HUES64 (cell line): ENCODE results near the gene UMOD.
"Not testable (repeated sequence)": the region's sequence is repeated elsewhere in the genome, so short reads cannot be mapped to it uniquely, and the experiment has no call there.

ENCODE experiments used
- H3K27ac ChIP-seq: 2 replicates; pipeline ENCODE4 v1.7.0; 2013; ENCODE audit warnings: low read depth, low read length, inconsistent platforms
- H3K27me3 ChIP-seq: 2 replicates; pipeline ENCODE4 v1.6.1; 2013; ENCODE audit warnings: mild to moderate bottlenecking, low read length; ENCODE audit not compliant: insufficient read depth
- H3K36me3 ChIP-seq: 2 replicates; pipeline ENCODE4 v1.6.1; 2013; ENCODE audit warnings: mild to moderate bottlenecking, low read length; ENCODE audit not compliant: insufficient read depth
- H3K4me1 ChIP-seq: 2 replicates; pipeline ENCODE4 v1.6.1; 2013; ENCODE audit warnings: mild to moderate bottlenecking, low read length, moderate library complexity; ENCODE audit not compliant: insufficient read depth
- H3K4me3 ChIP-seq: 2 replicates; pipeline ENCODE4 v1.5.1; 2013; ENCODE audit warnings: mild to moderate bottlenecking, low read length, moderate library complexity
- H3K9ac ChIP-seq: 2 replicates; pipeline ENCODE4 v1.6.1; 2013; ENCODE audit warnings: mild to moderate bottlenecking, low read depth, low read length
- H3K9me3 ChIP-seq: 2 replicates; pipeline ENCODE4 v1.6.1; 2013; ENCODE audit warnings: low read depth, low read length; ENCODE audit not compliant: insufficient read depth
- WGBS: fragments of 150-250, 120-280 bp; methylation state at CpG from one replicate; pipeline ENCODE4 v1.1.7; 2013; ENCODE audit warnings: missing lambda C conversion rate; 5-methylcytosine and 5-hydroxymethylcytosine counted together

UMOD gene

DNA sequence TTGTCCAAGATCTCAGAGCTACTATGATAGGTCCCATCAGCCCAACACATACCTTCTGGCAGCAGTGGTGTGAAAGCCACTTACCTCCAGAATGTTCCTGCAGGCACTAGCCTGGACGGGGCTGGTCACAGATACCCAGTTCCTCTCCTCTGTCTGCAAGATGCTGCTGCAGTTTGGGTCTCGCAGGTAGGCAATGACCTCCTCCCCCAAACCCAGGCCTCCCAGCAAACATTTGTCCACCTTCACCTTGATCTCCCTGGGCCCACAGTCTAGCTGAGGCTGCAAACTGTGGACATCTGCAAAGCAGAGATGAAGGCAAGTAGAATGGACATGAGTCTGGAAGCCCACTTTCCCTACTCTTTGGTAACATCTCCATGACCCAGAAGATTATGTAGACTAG, 32.3 kb downstream of the UMOD start:
- Histone ChIP-seq H3K27ac (no peak overlapping the region), H3K9ac (no peak overlapping the region), H3K4me1 (no peaks in the 10 kb centered on the region), H3K4me3 (no peak overlapping the region), H3K27me3 (no peaks in the 10 kb centered on the region), H3K36me3 (no peaks in the 10 kb centered on the region), H3K9me3 (no peaks in the 10 kb centered on the region)
- 85% methylated on average over 2 of the region's 2 CpGs for WGBS

DNA sequence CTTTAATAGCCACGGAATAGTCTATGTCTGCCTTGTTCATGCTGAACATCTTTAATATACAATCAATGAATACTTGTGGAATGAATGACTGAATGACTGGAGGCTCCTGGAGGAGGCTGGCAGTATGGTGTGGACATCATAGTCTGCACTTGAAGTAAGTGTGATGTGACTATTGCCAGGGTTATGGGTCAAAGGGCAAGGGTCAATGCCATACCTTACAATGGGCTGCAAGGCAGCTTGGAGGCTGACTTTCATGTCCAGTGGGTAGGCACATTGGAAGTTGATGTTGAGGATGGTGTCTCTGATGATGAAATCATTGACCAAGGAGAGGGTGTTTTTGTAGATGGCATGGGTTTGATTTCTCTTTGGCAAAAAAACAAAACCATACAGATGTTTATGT, 33.1 kb downstream of the UMOD start:
- Histone ChIP-seq H3K36me3 (no peaks in the 10 kb centered on the region), H3K27me3 (no peaks in the 10 kb centered on the region), H3K9ac (no peak overlapping the region), H3K9me3 (no peaks in the 10 kb centered on the region), H3K4me3 (no peak overlapping the region), H3K4me1 (no peaks in the 10 kb centered on the region), H3K27ac (no peak overlapping the region)
- WGBS, result 67% methylated on average over 1 of the region's 1 CpG

DNA sequence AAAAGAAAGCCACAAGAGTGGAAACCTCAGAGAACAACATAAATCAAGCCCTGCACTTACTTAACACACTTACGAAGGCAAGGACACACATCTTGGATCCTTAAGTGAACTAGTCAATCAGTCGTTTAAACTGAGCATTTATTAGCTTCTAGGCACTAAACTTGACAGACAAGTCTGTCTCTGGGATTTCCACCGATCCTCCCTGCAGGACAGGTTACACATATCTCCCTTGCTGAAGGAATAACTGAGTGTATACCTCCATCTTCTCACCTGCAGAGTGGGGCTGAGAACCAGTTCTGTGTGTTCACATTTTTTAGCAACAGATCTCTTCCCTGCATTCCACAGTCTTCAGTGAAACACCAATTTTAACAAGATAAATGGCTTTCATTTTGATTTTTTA, 34.1 kb downstream of the UMOD start:
- no peaks in the 10 kb centered on the region for H3K36me3 ChIP-seq
- H3K9me3 ChIP-seq, result no peaks in the 10 kb centered on the region
- 86% methylated on average over 3 of the region's 3 CpGs for WGBS
- H3K4me1 ChIP-seq, result no peaks in the 10 kb centered on the region
- no peak overlapping the region for H3K9ac ChIP-seq
- H3K27me3 ChIP-seq, result no peaks in the 10 kb centered on the region
- H3K27ac ChIP-seq, result no peak overlapping the region
- H3K4me3 ChIP-seq, result no peak overlapping the region

DNA sequence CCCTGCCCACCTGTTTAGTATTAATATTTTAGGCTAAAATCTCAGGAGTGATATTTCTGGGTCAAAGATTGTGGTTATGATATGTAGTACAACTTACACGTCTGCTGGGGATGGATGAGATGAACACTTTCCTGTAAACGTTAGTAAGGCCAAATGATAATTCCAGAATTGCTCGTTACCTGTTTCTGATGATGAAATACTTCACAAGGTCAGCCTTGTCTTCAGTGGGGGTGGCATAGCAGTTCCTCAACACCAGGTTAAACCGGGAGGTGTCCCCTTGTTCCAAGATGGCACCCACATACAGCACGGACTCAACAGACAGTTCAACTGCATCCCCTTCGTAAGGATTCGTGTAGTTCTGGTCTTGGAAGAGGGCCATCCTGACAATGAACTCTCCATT, 34.5 kb downstream of the UMOD start:
- no peaks in the 10 kb centered on the region for H3K4me1 ChIP-seq

DNA sequence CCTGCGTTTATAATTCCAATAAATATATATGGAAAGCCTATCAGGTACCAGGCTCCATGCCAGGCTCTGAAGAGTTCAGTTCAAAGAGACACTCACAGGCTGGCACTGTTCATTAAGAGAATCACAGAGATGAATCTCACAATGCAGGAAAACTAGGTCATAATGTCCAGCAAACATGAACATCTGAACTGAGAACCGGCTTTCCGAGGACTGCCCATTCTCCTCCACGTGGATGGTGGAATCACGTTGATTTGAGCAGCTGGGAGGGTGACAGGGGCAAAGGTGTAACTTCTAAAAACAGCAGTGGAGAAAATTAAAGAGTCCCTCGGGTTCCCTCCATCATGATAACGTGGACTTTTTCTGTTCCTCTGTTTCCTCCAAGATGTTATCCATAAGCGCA, 35.4 kb downstream of the UMOD start:
- Histone ChIP-seq H3K4me3 (no peak overlapping the region), H3K27me3 (no peaks in the 10 kb centered on the region), H3K36me3 (no peaks in the 10 kb centered on the region), H3K9ac (no peak overlapping the region), H3K9me3 (no peaks in the 10 kb centered on the region), H3K27ac (no peak overlapping the region), H3K4me1 (no peaks in the 10 kb centered on the region)
- whole genome bisulfite sequencing, result 87% methylated on average over 8 of the region's 8 CpGs

More for the DNA sequence above, 34.5 kb downstream of the UMOD start:
- H3K36me3 ChIP-seq, result no peaks in the 10 kb centered on the region
- 95% methylated on average over 7 of the region's 7 CpGs for WGBS
- H3K9me3 ChIP-seq, result no peaks in the 10 kb centered on the region
- H3K4me3 ChIP-seq, result no peak overlapping the region
- H3K27ac ChIP-seq, result no peak overlapping the region
- H3K27me3 ChIP-seq, result no peaks in the 10 kb centered on the region
- no peak overlapping the region for H3K9ac ChIP-seq

DNA sequence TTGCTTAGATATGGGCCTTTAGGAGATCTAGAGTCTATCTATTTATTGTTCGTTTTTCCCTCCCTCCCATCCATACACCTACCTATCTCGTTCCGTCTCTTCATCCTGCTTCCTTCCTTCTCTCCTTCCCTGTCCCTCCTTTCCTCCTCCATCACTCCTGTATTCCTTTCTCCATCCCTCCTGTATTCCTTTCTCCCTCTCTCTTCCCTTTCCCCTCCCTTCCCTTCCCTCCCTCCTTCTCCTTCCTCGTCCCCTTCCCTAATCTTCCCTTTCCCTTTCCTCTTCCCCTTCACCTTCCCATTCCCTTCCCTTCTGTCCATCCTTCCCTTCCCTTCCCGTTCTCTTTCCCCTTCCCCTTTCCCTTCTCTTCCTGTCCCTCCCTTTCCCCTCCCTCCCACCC, 35.8 kb downstream of the UMOD start:
- Histone ChIP-seq H3K4me3 (no peak overlapping the region), H3K9me3 (no peaks in the 10 kb centered on the region), H3K27me3 (no peaks in the 10 kb centered on the region), H3K36me3 (no peaks in the 10 kb centered on the region), H3K4me1 (no peaks in the 10 kb centered on the region), H3K9ac (no peak overlapping the region), H3K27ac (no peak overlapping the region)
- 87% methylated on average over 5 of the region's 5 CpGs for WGBS

DNA sequence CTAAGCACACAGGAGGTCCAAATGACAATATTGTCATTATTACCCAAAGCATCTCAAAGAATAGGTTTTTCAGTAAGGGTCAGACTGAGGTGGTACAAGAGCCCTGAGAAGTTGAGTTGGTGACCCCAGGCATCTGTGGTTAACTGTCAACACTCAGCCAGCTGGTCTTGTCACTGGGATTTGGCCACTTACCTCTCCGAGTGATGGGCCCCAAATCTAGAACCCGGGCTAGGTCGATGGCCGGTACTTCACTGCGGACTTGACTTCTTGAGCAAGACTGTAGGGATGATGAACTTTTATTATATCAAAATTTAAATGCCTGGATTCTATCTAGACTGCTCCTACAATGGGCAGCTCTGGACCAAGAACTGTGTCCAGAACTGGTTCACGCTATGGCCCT, 36.8 kb downstream of the UMOD start:
- Histone ChIP-seq H3K27me3 (no peaks in the 10 kb centered on the region), H3K27ac (no peak overlapping the region), H3K4me1 (no peaks in the 10 kb centered on the region), H3K36me3 (no peaks in the 10 kb centered on the region), H3K9ac (no peak overlapping the region), H3K4me3 (no peak overlapping the region), H3K9me3 (peaks cover 3% of the 10 kb centered on the region; the same call in 1 of the 2 replicates)
- WGBS, result 96% methylated on average over 6 of the region's 6 CpGs

DNA sequence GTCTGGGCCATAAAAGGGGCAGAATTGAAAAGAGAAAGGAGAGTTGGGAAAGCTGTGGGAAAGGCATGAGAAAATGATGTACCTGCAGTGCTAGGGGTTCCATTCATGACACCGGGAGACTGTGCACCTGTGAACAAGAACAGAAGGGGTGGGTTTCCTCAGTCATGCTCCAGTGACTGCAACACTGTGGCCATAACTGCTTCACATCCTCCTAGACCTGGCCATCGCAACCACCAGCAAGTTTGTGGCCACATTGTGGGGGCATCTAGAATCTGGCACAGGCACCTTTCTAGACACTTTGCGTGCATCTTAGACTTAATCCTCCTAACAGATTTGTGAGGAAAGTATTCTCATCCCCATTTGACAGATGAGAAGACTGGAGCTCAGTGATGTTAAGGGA, 37.9 kb downstream of the UMOD start:
- no peaks in the 10 kb centered on the region for H3K4me1 ChIP-seq
- H3K27ac ChIP-seq, result no peak overlapping the region
- no peaks in the 10 kb centered on the region for H3K27me3 ChIP-seq
- WGBS, result 94% methylated on average over 3 of the region's 3 CpGs
- H3K4me3 ChIP-seq, result no peak overlapping the region
- peaks cover 3% of the 10 kb centered on the region; the same call in 1 of the 2 replicates for H3K9me3 ChIP-seq
- H3K36me3 ChIP-seq, result no peaks in the 10 kb centered on the region
- no peak overlapping the region for H3K9ac ChIP-seq

DNA sequence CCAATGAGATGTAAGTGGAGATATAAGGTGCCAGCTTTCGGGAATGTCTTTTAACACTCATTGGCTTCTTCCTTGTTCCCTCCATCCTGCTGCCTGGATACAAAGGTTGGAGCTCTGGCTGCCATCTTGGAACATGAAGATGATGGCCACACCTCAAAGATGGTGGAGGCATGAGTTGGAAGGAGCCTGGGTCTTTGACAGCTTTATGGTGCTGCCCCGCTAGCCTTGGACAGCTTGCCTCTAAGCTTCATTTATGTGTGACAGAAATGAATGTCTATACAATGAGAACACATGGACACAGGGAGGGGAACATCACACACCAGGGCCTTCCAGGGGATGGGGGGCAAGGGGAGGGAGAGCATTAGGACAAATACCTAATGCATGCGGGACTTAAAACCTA, 38.8 kb downstream of the UMOD start:
- Histone ChIP-seq H3K4me1 (no peaks in the 10 kb centered on the region), H3K27me3 (no peaks in the 10 kb centered on the region), H3K9ac (no peak overlapping the region), H3K27ac (no peak overlapping the region), H3K4me3 (no peak overlapping the region), H3K9me3 (peaks cover 3% of the 10 kb centered on the region; the same call in 1 of the 2 replicates), H3K36me3 (no peaks in the 10 kb centered on the region)
- WGBS, result 84% methylated on average over 2 of the region's 3 CpGs

DNA sequence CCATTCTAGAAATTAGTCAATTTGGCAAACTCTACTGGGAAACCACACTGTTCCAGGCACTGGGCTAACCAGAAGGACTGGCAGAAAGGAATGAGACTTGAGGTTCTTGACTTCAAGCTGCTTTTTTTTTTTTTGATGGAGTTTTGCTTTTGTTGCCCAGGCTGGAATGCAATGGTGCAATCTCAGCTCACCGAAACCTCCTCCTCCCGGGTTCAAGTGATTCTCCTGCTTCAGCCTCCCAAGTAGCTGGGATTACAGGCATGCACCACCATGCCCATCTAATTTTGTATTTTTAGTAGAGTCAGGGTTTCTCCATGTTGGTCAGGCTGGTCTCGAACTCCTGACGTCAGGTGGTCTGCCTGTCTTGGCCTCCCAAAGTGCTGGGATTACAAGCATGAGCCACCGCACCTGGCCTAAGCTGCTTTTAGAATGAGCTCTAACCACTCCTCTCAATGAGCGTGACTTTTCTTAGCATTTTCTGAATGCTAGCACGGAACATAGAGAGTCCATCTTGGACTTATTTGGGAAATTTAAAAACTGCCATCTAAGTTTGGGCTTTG, 39.9 kb downstream of the UMOD start:
- WGBS, result 94% methylated on average over 7 of the region's 7 CpGs
- not testable (repeated sequence) for H3K4me1 ChIP-seq, H3K9ac ChIP-seq, H3K27me3 ChIP-seq, H3K36me3 ChIP-seq, H3K4me3 ChIP-seq, H3K9me3 ChIP-seq, H3K27ac ChIP-seq

DNA sequence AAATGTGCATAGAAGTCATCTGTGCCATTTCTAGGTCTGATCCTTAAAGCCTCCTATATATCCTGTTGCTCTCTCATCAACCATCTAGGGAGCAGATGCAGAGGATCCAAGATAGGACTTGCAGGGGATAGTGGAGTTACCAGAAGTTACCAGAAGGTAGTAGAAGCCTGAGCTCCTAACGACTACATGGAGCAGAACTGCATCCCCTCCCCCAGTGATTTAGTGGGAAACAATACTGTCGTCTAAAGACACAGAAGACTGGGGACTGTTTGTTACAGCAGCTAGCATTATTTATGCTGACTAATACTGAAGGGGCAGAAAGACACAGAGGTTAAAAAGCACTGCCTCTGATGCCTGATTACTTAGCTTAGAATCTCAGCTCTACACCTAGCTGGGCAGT, 41.0 kb downstream of the UMOD start:
- Histone ChIP-seq H3K4me3 (no peak overlapping the region), H3K9ac (no peak overlapping the region), H3K9me3 (peaks cover 3% of the 10 kb centered on the region; the same call in 1 of the 2 replicates), H3K4me1 (no peaks in the 10 kb centered on the region), H3K27ac (no peak overlapping the region), H3K36me3 (no peaks in the 10 kb centered on the region), H3K27me3 (no peaks in the 10 kb centered on the region)
- WGBS, result 86% methylated on average over 2 of the region's 2 CpGs
